MM.1S (cell line): ENCODE results near the gene MCM3.

ENCODE experiments used
- CTCF ChIP-seq: fragments of 300-600 bp; sonication (generic); IDR thresholded peaks from 2 replicates; pipeline ENCODE4 v1.5.1; 2016; ENCODE audit warnings: antibody characterized with exemption, low read length, mixed read lengths
- EZH2 ChIP-seq: fragments of 300-600 bp; sonication (generic); optimal IDR thresholded peaks from 2 replicates; pipeline ENCODE3; 2017; ENCODE audit warnings: low read depth, mild to moderate bottlenecking, antibody characterized with exemption, low read length, mixed read lengths
- EZH2phosphoT487 ChIP-seq: fragments of 300-600 bp; sonication (generic); IDR thresholded peaks from 2 replicates; pipeline ENCODE4 v1.6.1; 2018; ENCODE audit warnings: antibody characterized with exemption, low read length

- no peak for TF ChIP-seq CTCF
- no peak for TF ChIP-seq EZH2phosphoT487
- TF ChIP-seq EZH2 = no peak
Measured at GRCh38 chr6:52216932-52217575, 67.5 kb downstream of the MCM3 start.
